ENCODE results near the gene OTOGL. TPM values are rescaled to one million over a fixed set of nuclear protein-coding genes. Genes with fewer than 3 reads are reported as not detected.

The OTOGL gene
- total and polyA plus RNA-seq, 8 donors = 0.19 to 2.9 (median 0.33) TPM

- no peak for DNase-seq
- peaks cover 4 to 18% (median 10%) of the 10 kb centered on the region in 3 donors for H3K4me1 ChIP-seq
- H3K36me3 ChIP-seq = no peaks in the 10 kb centered on the region
- no peak overlapping the region for H3K27ac ChIP-seq
- ATAC-seq = peak; percentile 53 to 87 (median 76)
- intact Hi-C loops (cut with DNase I) = no loop called here
- 38 to 42% methylated on average over 2 of the region's 2 CpGs for WGBS, 2 donors
- no peak for TF ChIP-seq CTCF (IDR thresholded peaks at IDR 0.05)
- no peaks in the 10 kb centered on the region for H3K27me3 ChIP-seq
- no peak for FAIRE-seq
- H3K4me3 ChIP-seq = no peak overlapping the region
- H3K9me3 ChIP-seq = no peaks in the 10 kb centered on the region
Observed at GRCh38 chr12:80058586-80058985, 40.8 kb upstream of the OTOGL start.

DNA sequence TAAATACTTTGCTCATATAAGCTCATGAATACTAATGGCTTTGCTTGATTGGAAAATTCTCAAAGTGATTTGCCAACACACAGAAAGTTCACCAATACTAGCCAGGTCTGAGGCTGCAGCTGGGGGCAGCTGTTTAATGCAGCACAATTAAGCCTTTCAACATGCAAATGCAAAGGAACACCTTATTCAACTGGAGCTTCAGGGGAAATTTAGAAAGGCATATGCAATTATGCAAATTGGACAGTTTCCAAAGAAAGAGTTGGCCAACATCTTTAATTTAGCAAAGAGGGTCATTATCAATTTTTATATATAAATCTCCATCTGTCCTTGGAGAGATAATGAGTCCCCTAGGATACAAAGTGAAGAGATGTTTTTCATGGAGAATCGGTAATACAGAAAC, 40.2 kb upstream of the OTOGL start:
- WGBS, 2 donors = 51 to 76% methylated on average over 1 of the region's 1 CpG
- DNase-seq (no peak), FAIRE-seq (no peak), ATAC-seq (no peak)
- Histone ChIP-seq H3K27ac (no peak overlapping the region), H3K4me1 (peaks cover 4 to 18% (median 10%) of the 10 kb centered on the region in 3 donors), H3K9me3 (no peaks in the 10 kb centered on the region), H3K4me3 (no peak overlapping the region), H3K27me3 (no peaks in the 10 kb centered on the region), H3K36me3 (no peaks in the 10 kb centered on the region)
- intact Hi-C loops (cut with DNase I) = no loop called here
- no peak for TF ChIP-seq CTCF (IDR thresholded peaks at IDR 0.05)

GRCh38 chr12:80059875-80060274, 39.5 kb upstream of the OTOGL start:
- intact Hi-C loops (cut with DNase I) = no loop called here
- 73 to 88% methylated on average over 2 of the region's 2 CpGs for WGBS, 2 donors

DNA sequence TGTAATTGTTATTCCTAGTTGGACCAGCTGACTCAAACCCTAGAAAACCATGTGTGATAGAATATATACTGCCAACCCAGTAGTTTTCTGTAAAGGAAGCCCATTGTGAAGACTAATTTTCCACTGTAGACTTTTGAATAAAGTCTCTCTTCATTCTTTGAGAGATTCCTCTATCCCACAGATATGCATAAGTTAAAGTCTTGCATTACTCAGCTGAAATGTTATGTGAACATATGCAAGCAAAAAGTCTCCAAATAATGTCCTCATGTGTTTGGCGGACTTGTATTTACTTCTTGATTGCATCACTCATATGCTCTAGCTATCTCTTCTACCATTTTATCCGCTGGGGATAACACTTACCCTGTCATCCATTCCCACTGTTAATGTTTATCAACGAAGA, 35.1 kb upstream of the OTOGL start:
- Histone ChIP-seq H3K36me3 (no peaks in the 10 kb centered on the region), H3K4me3 (no peak overlapping the region), H3K27me3 (no peaks in the 10 kb centered on the region), H3K4me1 (peaks cover 0 to under 1% (median 0%) of the 10 kb centered on the region in 3 donors), H3K27ac (no peak overlapping the region), H3K9me3 (no peaks in the 10 kb centered on the region)
- WGBS, 2 donors = 67 to 87% methylated on average over 3 of the region's 3 CpGs
- DNase-seq (no peak), FAIRE-seq (no peak), ATAC-seq (no peak)
- intact Hi-C loops (cut with DNase I) = no loop called here
- no peak for TF ChIP-seq CTCF (IDR thresholded peaks at IDR 0.05)

More at GRCh38 chr12:80059875-80060274, 39.5 kb upstream of the OTOGL start:
- FAIRE-seq (no peak), DNase-seq (no peak), ATAC-seq (no peak)
- no peak for TF ChIP-seq CTCF (IDR thresholded peaks at IDR 0.05)
- Histone ChIP-seq H3K27me3 (no peaks in the 10 kb centered on the region), H3K4me1 (peaks cover 4 to 18% (median 10%) of the 10 kb centered on the region in 3 donors), H3K27ac (no peak overlapping the region), H3K9me3 (no peaks in the 10 kb centered on the region), H3K4me3 (no peak overlapping the region), H3K36me3 (no peaks in the 10 kb centered on the region)

DNA sequence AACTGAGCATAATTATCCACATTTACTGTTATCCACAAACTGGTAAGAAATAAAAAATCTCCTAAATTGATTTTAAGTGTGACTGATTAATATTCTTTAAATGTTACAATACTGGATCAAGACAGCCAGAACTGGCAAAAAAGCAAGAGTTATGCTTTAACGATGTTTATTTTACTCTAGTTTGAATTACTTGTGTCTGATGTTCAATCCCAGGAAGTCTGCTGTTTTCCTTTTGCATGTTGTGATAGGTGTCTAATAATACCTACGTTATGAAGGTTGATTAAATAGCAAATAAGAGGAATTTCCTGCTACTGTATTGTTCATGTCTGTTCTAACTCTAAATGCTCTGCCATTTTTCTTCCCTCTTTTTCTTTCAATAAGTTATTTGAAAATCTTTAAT, 34.4 kb upstream of the OTOGL start:
- no peaks in the 10 kb centered on the region for H3K9me3 ChIP-seq
- H3K36me3 ChIP-seq = no peaks in the 10 kb centered on the region
- FAIRE-seq (no peak), DNase-seq (no peak), ATAC-seq (no peak)
- TF ChIP-seq CTCF (IDR thresholded peaks at IDR 0.05) = no peak
- intact Hi-C loops (cut with DNase I) = no loop called here
- H3K27ac ChIP-seq = no peak overlapping the region
- no peaks in the 10 kb centered on the region for H3K4me1 ChIP-seq
- 68 to 69% methylated on average over 2 of the region's 2 CpGs for WGBS, 2 donors
- no peak overlapping the region for H3K4me3 ChIP-seq
- H3K27me3 ChIP-seq = no peaks in the 10 kb centered on the region
